Measurements from ENCODE around the gene EHHADH.
"Not testable (repeated sequence)": the region's sequence is repeated elsewhere in the genome, so short reads cannot be mapped to it uniquely, and the experiment has no call there.

- TF ChIP-seq POLR2AphosphoS5 (IDR thresholded peaks at IDR 0.05; ENCODE audit: borderline replicate concordance, low read depth, low read length); EZH2 (IDR thresholded peaks at IDR 0.05); FOXP2 (optimal IDR thresholded peaks at IDR 0.05; ENCODE audit: control extremely low read depth, extremely low read length, insufficient read depth): not testable (repeated sequence)
Measured at GRCh38 chr3:185253133-185253532, 716 bp downstream of the EHHADH start.

Data from SK-N-MC (cell line).